ENCODE results near the gene GAL3ST3.

GAL3ST3 gene

DNA sequence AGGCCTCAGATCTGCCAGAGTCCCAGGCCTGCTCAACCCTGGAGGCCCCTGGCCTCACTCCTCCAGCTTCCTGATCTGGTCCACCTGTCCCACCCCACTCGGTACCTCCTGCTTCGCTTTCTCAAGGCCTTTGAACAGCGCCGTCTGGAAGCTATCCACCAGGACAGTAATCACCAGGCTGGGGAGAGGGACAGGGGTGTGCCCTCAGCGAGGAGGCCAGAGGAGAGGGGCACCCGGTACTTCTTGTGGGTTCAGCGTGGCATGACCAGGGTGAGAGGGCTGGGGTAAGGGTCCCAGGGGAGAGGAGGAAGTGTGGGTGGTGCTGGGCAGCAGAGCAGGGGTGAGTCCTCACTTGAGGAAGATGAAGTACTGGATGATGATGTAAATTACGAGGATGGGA, 28.7 kb downstream of the GAL3ST3 start:
- TF ChIP-seq, protein P1, sequence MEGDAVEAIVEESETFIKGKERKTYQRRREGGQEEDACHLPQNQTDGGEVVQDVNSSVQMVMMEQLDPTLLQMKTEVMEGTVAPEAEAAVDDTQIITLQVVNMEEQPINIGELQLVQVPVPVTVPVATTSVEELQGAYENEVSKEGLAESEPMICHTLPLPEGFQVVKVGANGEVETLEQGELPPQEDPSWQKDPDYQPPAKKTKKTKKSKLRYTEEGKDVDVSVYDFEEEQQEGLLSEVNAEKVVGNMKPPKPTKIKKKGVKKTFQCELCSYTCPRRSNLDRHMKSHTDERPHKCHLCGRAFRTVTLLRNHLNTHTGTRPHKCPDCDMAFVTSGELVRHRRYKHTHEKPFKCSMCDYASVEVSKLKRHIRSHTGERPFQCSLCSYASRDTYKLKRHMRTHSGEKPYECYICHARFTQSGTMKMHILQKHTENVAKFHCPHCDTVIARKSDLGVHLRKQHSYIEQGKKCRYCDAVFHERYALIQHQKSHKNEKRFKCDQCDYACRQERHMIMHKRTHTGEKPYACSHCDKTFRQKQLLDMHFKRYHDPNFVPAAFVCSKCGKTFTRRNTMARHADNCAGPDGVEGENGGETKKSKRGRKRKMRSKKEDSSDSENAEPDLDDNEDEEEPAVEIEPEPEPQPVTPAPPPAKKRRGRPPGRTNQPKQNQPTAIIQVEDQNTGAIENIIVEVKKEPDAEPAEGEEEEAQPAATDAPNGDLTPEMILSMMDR (IDR thresholded peaks at IDR 0.05; ENCODE audit: insufficient read depth, low read depth, low read length, missing control alignments): no peak
- DNase-seq (ENCODE audit: low read depth): no peak
- H3K4me3 ChIP-seq (ENCODE audit: low read length): no peak overlapping the region

DNA sequence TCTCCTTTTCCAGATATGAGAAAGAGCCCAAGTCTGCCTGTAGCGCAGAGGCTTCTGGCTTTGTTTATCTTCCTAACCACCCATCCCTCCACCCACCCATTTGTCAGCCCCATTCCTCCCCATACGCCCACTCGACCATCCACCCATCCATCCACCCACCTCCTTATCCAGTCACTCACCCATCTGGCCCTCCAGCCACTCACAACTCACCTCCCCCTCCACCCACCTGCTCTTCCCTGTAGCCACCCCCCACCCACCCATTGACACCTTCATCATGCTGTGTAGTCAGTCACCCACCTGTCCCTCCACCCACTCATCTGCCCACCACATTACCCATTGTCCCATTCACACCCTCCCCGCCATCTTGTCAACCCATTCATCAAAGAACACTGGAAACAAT, 31.6 kb downstream of the GAL3ST3 start:
- TF ChIP-seq, protein P1 (IDR thresholded peaks at IDR 0.05; ENCODE audit: insufficient read depth, low read depth, low read length, missing control alignments): no peak
- no peak overlapping the region for H3K4me3 ChIP-seq (ENCODE audit: low read length)
- no peak for DNase-seq (ENCODE audit: low read depth)

DNA sequence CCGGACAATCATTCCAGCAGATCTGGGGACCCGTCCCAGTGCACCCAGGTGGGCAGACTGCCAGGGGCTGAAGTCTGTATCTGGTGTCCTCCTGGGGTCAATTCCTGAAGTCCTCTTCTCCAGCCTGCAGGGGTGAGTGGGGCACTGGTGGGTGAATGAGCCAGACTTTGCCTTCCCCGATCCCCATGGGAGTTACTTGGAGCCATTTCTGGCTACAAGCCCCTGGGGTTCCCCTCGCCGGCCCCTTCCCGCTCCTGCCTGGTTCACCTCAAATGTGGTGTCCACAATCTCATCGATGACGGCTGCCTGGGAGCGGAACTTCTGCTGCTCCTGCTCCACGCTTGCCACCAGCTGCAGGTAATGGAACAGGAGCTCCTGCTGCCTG, 32.2 kb downstream of the GAL3ST3 start:
- no peak overlapping the region for H3K4me3 ChIP-seq (ENCODE audit: low read length)
- TF ChIP-seq, protein P1 (IDR thresholded peaks at IDR 0.05; ENCODE audit: insufficient read depth, low read depth, low read length, missing control alignments): no peak
- DNase-seq (ENCODE audit: low read depth): no peak

DNA sequence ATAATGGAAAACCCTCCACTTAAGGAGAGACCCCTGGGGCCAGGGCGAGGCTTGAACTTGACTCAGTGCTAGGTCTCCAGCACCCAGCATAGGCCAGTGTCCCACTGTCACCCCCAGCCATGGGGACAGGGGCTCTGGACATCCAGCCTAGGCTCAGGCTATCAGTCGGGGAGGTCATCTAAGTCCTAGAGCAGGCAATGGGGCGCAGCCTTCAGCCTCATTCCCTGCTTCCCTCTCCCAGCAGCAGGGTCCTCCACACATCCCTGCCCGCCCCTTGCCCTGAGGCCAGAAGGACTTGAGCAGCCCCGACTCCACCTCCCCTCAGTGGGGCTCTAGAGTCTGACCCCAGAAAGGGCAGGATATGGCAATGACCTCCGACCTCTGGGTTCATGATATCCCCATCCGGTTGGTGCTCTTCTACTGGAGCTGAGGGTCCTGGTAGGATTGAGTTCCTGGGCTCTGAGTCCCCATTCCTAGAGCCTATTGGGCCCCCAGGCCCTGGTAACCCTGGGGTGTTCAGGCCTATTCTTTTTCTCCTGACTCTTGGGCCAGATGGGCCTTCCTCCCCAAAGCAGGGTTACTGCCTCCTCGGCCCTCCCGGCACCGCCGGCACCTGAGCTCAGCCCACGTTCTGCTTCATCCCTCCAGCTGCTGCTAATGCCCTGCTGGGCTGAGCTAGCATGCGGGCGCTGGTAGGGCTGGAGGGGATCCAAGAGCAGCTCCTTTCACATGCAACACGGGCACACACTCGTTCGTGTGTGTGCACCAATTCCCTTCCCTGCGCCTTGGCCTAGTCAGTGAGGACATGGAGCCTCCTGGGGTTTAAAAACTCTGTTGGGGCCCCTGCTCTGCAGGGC, 32.8 kb downstream of the GAL3ST3 start:
- TF ChIP-seq, protein P1 (IDR thresholded peaks at IDR 0.05; ENCODE audit: insufficient read depth, low read depth, low read length, missing control alignments): no peak
- DNase-seq (ENCODE audit: low read depth): no peak
- no peak overlapping the region for H3K4me3 ChIP-seq (ENCODE audit: low read length)

DNA sequence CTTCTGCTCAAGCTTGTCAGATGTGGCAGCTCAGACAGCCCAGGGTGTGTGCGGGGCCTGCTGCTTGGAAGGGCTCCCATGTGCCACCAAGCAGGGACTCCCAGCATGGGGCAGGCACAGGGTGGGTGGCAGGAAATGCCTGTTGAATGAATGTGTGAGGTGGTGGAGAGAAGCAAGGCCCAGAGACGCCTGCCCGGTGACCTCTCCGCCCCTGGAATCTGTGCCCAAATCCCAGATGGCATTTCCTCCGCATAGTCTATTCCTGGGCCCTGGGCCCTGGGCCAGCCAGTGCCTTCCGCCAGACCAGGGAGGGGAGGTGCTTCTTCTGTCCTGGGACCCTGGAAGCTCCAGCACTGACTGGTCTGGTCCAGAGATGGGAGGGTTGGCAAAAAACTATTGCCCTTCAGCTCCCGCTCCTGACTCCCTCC, 33.5 kb downstream of the GAL3ST3 start:
- no peak for DNase-seq (ENCODE audit: low read depth)
- TF ChIP-seq, protein P1 (IDR thresholded peaks at IDR 0.05; ENCODE audit: insufficient read depth, low read depth, low read length, missing control alignments): no peak
- H3K4me3 ChIP-seq (ENCODE audit: low read length): no peak overlapping the region

DNA sequence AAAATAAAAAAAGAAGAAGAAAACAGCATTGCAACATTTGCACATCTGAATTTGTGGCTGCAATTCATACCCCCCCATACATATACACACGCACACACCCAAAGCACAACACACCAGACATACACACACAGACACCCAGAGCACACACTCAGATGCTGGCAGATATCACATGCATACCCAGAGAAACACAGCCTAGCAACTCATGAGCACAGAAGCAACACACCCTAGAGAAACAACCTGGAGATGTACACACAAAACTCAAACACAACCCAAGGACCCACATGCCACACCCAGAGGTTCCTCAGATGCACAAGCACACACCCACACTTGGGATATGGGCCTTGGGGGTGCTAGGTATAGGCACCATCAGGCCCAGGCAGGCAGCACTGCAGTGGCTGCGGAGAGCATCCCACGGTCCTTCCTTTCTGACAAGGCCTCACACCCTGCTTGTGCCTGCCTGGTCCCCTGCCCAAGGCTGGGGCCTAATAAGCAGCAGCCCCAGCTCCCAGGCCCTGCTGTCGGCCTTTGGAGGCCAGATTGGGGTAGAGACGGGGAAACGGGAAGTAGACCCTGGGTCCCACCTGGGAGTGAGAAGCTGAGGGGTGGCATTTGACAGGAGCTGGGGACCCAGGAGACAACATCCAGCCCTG, 34.0 kb downstream of the GAL3ST3 start:
- TF ChIP-seq, protein P1 (IDR thresholded peaks at IDR 0.05; ENCODE audit: insufficient read depth, low read depth, low read length, missing control alignments): no peak
- DNase-seq (ENCODE audit: low read depth): no peak
- no peak overlapping the region for H3K4me3 ChIP-seq (ENCODE audit: low read length)
